Stimulated activated CD8-positive, alpha-beta memory T cell treated with anti-CD3 and anti-CD28 coated beads, Interleukin-12 subunit alpha, Interleukin-12 subunit beta, amount 100 ng/mL, for 4 hours (primary cell): ENCODE data around the gene WDR6.

ENCODE experiments used
- DNase-seq: peaks from one replicate; pipeline ENCODE4 v3.0.0-alpha.2; 2020; ENCODE audit warnings: low read depth

The WDR6 gene

DNA sequence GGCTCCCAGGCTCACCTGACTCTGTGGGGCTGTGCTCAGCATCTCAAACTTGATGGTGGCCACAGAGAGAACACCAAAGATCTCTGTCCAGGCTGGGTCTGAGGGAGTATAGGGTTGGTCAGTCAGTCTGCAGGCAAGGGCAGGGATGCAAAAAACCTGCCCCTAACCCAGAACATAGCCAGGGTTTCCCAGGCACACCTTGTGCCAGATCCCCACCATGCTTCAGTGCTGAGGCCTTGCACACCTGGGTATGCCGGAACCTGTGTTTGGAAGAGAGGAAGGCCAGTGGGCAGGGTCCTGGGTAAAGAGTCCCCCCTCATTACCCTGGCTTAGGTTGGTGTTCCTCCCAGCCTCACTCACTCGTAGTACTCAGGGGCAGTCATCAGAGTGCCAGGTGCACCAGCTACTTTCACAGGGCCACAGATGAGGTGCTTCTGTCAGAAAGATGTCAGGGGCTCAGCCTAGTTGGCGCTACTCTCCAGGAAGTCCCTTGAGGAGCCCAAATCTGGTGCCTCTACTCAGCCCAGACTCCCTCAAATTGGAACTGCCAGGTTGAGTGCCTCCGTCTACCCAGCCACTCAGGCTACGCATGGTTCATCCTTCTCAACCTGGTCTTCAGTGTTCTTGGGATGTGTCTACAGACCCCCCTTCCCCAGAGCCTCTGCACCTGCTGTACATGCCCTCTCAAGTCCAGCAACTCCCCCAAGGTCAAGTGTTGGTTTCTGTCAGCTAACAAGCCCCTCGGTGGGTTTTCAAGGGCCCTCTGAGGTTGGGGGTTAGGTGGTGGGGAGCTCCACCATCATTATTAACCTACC lies 9.4 kb downstream of the WDR6 start:
- no peak for DNase-seq

DNA sequence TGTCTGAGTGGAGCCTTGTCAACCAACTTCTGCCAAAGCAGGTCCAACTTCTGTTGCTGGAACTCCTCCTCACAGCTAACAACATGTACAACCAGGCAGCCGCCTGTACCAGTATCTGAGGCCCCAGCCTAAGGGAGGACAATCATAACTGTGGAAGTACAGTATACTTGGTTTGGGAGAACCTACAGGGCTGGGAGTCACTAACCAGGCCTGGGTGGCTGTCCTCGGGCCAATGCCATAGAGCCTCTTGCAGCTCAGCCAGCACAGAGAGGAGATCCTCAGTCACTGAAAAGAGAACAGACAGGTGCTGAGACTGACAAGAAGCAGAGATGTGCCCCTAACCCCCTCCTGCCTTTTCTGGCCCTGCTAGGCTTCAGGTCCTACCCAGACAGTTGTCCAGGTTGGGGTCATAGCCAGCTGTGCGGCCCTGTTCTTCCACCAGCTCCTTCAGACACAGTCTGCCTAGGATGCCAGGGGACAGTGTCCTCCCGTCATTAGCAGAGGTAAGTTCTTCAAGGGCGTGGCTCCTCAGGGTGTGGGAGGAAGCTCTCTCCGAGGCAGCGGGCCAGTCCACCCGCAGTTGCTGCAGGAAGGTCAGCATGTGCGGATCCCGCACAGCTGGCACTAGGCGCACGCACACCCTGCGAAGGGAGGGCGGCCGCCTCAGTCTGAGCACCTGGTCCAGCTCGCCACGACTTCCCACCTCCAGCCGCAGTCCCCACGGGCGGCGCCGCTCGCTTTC lies 10.2 kb downstream of the WDR6 start:
- DNase-seq = no peak

DNA sequence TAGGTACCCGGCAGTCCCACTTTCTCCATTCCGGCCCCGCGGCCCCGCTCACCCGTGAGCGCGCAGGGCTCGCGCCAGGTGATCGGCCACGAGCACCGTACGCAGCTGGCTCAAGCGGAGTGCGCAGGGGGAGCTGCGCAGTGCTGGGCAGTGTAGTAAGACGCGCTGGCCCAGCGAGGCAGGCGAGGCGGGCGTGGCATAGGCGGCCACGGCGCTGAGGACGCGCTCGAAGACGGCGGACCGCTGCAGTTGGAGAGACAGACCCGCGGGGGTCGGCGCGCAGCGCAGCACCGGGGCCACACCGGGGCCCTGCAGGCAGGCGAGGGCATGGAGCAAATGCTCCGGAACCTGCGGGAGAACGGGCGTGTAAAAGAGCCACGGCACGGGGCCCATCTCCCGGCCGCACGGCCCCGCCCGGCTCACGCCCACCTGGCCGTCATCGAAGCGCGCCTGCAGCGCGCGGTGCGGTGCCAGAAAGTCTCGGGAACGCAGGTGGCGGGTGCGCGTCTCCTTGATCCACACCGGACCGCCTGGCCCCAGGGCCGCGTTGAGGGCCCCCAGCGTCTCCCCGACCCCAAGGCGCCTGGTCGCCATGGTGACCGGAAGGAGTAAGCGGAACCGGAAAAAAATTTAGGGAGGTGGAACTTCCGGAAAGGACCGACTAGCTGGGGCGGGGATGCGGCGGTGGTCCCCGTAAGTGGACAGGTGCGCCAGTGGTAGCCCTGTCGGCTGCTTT lies 10.9 kb downstream of the WDR6 start, which contains the start of gene DALRD3:
Gene DALRD3, minus strand, starts transcription at position 610 of the 736 bp plus-strand sequence. Its CDS starts 16 bp downstream, at position 594.
- peak; percentile 35 for DNase-seq

DNA sequence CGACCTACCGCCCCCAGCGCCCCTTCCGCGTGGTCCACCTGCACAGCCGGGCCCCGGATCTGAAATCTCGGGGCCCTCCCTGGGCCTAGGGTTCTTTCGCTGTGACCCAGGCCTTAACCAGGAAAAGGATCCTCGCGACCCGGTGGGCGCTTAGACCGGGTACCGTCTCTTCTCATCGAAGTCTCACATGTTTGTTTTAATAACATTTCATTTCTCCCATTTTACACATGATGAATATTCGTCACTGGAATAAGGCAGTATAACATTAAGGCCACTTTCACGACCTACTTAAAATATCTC lies 11.5 kb downstream of the WDR6 start:
- no peak for DNase-seq

DNA sequence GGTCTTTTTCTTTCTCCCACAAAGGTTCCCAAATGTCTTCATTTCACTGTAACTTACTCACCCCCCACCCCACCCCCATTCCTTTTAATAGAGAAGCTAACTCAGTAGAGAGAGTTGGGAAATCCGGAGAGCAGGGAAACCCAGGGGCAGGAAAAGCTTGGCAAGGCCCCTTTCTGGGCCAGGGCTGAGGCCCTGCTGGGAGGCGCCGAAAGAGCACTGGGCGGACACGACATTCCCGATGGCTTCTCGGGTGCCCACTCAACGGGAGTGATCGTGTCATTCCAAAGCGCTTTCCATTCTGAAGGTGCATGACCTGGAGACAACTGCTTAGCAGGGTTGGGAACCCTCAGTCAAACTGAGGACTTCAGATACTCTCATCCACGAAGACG lies 12.7 kb downstream of the WDR6 start:
- no peak for DNase-seq

DNA sequence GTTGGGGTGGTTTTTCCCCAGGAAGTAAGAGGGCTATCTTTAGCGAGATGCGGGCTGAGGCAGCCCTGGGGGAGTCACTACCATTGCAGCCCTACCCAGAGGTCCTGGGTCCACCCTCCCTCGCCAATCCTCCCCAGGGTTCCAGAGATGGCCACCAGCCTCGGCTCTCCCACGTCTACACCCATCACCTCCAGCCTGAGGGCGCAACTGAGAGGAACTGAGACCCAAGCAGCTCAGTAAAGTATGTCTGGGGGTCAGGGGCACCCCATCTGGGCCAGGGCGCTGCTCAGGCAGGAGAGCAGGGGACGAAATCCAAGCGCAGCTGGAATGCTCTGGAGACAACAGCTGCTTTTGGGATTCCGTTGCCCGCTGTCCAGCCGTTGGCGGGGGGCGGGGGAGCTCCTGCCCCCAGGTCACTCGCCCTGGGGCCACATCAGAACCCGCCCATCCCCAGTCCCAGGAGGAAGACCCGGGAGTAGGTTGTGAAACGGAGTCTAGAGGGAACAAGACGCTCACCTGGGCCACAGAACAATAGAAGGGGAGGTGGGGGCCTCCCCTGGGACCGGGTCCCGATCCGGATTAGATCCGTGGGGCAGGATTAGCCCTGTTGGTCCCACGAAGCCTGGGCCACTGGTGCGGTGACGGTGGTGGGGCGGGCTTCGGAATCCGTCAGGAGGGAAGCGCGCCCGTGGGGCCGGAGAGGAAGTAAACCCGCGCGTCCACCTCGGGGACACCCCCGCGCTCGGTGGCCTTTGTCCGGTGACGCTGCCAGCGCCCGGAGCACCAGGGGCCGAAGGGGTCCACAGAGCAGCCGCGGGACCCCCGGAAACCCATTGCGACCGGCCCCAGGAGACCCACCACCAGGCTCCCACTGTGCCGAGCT lies 13.4 kb downstream of the WDR6 start:
- no peak for DNase-seq

DNA sequence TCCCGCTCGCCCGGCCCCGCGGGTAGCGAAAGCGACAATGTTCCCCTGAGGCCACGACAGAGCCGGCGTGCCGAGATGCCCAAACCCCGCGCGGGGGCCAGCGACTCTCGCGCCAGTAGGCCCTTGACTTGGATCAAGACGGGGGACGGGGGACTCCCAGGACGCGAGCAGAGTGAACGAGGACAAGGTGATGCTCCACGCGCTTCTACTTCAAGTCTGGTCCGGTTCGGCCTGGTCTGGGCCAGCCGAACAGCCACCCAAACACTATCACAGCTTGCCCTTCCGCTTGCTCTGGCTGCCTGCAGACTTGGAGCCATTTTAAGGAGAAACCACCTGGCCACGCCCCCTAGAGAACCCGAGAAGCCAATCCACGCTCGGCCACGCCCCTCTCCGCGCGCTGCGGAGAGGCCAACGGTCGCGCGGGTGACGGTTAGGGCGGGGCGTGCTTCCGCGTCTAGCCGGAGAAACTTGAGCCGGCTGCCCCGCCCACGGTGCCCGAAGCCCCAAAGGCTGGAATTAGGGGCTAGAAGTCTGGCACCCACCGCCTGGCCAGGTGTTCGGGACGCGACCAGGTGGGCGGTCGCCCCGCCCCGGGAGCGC lies 14.1 kb downstream of the WDR6 start:
- peak; percentile 96 for DNase-seq

DNA sequence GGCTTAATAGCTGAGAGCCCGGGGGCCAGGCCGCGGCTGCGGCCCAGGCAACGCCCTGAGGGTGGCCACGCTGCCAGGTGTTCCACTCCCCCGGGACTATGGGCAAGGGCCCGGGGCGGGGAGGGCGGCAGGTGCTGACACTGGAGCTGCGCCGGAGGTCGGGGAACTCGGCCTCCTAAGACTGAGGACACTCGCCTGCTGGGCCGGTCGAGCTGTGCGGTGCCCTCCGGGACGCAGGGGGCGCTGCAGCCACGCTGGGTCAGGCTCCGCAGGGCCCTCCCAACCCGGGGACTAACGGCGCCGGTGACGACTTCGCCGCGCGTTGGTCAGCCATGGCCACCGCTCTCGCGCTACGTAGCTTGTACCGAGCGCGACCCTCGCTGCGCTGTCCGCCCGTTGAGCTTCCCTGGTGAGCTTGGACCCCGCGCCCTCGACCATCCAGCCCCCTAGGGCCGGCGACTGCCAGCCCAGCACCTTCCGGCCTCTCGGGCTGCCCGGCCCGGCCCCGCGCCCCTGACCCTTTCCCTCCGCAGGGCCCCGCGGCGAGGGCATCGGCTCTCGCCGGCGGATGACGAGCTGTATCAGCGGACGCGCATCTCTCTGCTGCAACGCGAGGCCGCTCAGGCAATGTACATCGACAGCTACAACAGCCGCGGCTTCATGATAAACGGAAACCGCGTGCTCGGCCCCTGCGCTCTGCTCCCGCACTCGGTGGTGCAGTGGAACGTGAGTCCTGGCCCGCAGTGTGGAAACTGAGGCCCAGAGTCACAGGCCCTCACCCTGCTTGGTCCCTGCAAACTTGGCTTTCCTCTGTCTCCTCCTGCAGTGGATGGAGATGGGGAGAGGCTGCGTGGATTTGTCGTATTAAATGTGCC lies 14.9 kb downstream of the WDR6 start, which contains the start of gene NDUFAF3:
Gene NDUFAF3, plus strand, starts transcription at position 309 of the 875 bp plus-strand sequence. Its CDS starts 24 bp downstream, at position 333.
- DNase-seq = peak; percentile 83

DNA sequence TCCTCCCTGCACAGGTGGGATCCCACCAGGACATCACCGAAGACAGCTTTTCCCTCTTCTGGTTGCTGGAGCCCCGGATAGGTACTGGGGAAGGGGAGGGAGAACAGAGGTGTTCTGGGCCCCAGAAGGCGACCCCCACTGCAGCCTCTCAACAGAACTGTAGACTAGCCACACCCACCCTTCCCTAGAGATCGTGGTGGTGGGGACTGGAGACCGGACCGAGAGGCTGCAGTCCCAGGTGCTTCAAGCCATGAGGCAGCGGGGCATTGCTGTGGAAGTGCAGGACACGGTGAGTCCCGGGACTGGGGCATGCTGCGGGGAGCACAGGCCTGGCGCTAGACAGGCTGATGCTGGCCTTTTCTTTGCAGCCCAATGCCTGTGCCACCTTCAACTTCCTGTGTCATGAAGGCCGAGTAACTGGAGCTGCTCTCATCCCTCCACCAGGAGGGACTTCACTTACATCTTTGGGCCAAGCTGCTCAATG lies 15.5 kb downstream of the WDR6 start:
- DNase-seq = no peak

DNA sequence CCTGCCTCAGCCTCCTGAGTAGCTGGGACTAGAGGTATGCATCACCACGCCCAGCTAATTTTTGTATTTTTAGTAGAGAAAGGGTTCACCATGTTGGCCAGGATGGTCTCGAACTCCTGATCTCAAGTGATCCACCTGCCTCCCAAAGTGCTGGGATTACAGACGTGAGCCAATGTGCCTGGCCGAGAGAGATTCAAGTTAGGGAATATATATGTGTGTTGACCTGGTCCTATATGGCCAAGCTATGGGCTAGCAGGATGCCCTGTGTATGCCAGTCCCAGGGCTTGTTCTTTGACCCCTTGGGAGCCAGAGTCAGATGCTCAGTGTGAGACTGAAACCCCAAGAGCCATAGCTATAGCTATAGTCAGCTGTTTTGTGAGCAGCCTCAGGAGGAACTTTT lies 16.6 kb downstream of the WDR6 start:
- DNase-seq = no peak

DNA sequence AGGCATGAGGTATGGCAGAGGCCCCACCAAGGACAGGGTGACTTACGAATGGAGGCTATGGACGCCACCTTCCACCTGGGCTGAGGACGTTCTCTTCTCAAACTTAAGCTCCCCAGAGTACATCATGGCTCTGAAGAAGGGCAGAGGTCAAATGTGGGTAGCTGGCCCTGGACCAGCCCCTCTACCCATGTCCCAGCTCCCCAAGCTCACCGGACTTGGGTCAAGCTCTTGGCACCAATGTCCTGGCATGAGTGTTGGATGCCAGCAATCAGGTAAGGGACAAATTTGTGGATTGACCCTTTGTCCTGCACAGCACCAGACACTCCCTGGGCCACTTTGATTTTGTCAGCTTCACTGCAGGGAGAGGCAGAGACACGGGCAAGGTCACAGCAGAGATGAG lies 17.3 kb downstream of the WDR6 start:
- DNase-seq = no peak

DNA sequence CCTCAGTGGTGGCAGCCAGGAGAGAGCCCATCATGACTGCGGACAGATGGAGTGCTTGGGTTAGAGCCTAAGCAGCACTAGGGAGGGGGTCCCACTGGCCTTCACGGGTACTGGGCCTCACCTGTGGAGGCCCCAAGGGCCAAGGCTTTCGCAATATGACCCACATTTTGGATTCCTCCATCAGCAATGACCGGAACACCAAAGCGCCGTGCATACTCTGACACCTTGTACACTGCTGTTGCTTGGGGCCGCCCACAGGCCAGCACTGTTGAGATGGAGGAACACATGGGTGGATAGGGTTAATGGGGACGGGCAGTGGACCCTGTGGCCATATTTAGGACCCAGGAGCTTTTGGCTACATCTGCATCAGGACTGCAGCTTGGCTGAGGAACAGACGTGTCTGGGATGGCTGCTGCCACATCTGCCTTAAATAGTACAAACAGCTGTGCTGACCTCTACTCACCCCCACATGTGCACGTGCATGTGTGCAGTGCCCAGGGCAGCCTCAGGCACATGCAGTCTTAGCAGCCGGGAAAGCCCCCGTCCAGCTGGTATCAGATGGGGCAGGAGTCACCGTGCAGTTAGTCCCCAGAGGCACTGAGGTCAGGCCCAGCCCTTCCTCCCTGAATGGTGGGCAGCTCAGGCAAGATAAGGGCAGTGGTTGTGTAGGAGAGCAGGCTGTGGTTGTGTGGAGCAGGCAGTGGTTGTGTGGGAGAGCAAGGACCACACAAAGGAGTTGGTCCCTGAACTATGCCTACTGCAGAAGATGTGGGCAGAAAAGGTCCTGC lies 18.0 kb downstream of the WDR6 start:
- no peak for DNase-seq

DNA sequence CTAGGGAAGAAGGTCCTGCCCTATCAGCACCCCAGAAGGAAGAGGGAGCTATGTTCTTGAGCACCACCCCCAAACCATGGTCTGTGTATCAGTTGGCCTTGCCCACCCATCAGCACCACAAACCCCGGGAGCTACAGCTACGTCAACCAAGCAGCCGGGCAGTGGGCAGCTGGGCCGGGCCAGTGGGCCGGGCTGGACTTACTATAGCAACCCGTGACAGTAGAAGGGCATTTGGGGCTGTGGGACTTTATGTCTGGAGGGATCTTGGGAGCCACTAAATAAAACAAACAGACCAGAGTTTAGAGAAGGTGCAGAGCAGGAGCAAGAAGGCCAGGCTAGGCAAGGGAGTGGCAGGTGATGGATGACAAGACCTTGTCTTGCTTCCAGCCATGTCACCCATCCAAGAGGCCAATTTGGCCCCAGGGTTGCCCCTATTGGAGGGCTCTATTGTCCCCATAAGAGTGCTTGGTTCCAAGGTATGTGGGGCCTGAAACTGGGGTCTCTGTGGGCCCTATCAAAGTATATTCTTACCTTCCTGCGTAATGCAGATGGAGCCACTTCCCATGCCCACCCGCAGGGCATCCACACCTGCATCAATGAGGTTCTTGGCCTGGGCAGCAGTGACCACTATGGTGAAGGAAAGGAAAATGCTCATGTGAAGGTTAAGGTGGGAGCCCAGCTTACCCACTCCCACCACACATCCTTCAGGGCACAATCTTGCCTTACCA lies 18.8 kb downstream of the WDR6 start:
- no peak for DNase-seq

DNA sequence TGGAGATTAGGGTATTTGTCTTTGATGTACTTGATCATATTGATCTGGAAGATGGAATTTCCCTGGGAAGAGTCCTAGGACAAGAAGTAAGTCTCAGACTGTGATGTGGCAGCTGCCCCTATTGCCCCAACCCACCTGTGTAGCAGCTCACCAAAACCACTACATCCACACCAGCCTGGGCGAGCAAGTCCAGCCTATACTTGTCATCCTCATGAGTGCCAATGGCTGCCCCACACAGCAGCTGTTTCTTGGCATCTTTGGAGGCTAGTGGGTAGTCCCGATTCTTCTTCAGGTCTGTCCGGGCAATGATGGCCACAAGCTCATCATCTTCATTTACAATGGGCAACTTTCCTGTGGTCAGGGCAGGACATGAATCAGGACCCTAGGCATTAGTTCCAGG lies 19.3 kb downstream of the WDR6 start:
- DNase-seq = no peak

DNA sequence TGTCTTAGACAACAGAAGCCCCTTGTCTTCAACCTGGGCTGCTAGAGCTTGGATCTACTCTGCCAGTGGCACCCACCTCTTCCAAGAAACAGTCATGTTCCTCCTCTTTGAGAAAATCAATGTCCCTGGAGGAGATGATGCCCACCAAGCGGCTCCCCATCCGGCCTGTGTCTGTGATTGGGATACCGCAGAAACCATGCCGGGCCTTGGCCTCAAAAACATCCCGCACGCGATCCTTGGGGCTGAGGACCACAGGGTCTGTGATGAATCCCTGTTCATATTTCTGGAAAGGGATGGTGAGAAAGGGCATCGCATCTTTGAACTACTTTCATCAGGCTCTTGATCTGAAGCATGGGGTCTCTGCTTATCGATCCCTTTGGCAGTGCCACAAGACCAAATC lies 20.4 kb downstream of the WDR6 start:
- no peak for DNase-seq

DNA sequence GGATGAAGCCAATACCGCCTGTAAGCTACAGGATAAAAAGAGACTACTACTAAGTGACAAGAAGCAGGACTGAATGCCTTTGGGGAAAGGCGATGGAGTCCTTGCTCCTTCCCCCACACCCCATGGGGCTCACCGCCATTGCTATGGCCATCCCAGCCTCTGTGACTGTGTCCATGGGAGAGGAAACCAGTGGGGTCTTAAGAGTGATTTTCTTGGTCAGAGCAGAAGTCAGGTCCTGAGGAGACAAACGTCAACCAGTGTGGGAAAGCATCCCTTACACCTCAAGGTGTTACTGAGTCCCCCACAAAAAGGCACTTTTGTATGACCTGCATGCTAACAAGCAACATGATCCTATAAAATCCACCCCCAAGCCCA lies 21.1 kb downstream of the WDR6 start:
- no peak for DNase-seq

DNA sequence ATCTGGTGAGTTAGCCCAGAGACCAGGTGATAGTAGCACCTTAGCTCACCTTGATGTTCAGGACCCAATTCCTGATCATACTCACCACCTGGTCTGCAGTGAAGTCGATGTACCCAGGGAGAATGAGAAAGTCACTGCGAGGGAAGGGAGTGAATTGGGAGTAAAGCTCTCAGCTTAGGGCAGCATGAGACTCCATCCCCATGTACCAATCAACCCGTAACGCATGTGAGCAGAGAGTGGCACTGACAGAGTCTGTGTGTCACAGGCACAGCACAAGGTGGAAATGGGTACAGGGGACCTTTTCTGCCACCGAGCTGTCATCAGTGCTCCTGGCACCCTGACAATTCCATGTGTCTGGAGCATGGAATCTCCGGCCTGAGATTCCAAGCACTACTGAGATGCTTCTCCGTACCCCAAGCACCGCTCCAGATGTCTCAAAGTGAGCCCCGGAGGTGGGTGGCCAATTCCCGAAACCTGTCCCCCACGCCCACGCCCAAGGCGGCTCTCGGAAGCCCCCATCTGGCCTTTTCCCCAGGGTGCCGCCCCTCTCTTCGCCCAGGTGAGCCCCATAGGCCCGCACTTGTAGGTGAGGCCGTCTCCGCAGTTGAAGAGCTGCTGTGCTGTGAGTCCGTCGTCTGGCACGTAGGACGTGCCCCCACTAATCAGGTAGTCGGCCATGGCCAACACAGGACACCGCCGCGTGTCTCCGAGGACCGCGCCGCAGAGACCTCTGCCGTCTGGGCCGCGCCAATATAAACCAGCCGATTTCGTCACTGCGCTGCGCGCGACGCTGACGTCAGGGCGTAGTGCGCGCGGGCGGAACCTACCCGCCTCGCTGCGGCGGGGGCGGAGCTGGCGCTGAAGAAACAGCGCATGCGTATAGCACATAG lies 21.7 kb downstream of the WDR6 start, which contains the start of gene IMPDH2:
Gene IMPDH2, minus strand, starts transcription at position 726 of the 890 bp plus-strand sequence. Its CDS starts 48 bp downstream, at position 678.
- peak; percentile 88 for DNase-seq

DNA sequence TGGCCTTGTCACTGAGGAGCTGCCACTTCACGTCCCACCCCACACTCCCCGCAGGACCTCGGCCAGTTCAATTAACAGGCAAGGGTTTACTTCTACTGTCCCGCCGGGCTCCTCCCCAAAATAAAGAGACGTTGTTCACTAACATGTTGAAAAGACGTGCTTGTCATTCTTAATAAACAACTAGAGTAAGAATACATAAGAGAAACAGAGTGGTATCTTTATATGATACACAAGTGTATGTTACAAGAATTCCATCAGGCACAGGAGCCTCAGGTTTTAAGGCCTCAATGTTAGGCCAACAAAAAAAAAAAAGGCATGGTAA lies 22.3 kb downstream of the WDR6 start:
- DNase-seq = no peak
